ENCODE results near the gene KNOP1.

The KNOP1 gene

DNA sequence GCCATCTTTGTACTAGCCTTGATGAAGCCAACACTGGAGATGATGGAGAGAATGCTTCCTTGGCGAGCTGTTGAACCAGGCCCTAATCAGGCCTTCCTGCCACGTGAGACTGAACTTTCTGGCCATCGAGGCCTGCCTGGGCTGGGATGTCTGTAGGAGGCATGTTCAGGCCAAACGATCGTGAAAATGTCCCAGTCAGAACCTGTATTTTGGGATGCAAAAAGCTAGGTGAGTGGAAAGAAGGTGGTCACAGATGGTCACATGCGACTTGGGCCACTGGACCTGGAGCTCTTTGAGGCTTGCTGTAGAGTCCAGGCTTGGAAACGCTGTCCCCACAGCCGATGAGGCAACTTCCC is 12.9 kb downstream of the KNOP1 start:
- H3K9me3 ChIP-seq (ENCODE audit: control insufficient read depth, insufficient read depth, low read length), result no peaks in the 10 kb centered on the region
- H3K9ac ChIP-seq (ENCODE audit: low read depth, low read length), result no peak overlapping the region
- H3K27ac ChIP-seq (ENCODE audit: low read depth, low read length), result no peak overlapping the region
- H3K36me3 ChIP-seq (ENCODE audit: control insufficient read depth, insufficient read depth, low read length), result peaks cover 87% of the 10 kb centered on the region
- peaks cover 23% of the 10 kb centered on the region for H3K4me1 ChIP-seq (ENCODE audit: control insufficient read depth, insufficient read depth, low read length)
- no peaks in the 10 kb centered on the region for H3K27me3 ChIP-seq (ENCODE audit: control insufficient read depth, insufficient read depth, low read length)
- no peak overlapping the region for H3K4me3 ChIP-seq (ENCODE audit: low read depth, low read length)

DNA sequence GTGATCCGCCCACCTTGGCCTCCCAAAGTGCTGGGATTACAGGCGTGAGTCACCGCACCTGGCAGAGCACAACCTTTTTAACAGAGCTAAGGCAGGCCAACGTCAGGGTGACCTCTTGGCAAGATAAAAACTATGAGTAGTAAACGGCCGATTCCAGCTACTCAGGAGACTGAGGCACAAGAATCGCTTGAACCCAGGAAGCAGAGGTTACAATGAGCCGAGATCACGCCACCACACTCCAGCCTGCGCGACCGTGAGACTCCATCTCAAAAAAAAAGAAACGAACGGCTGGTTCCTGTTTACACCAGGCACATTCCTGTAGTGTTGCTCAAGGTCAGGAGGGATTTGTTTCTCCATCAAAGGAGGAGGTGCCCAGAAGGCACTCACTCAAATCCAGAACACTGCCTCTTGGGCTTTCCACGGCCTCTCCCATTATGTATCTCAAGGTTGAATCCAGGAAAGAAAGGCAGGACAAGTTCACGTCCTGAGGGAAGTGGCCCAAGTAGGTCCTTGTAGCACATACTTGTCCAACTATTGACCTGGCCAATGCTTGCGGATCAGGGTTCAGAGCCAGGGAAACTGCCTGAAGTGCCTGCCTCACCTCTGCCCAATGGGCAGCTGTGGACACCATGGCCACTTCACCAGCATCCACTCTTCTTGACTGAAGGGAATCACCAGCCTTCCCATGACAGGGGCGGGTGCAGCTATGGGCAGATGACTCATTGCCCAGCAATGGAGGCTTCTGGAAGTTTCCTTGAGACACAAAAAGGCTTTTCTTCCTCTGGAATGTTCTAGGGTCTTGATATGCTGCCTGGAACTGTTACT is 13.5 kb downstream of the KNOP1 start:
- Histone ChIP-seq H3K9ac (ENCODE audit: low read depth, low read length) (no peak overlapping the region), H3K27ac (ENCODE audit: low read depth, low read length) (no peak overlapping the region), H3K4me3 (ENCODE audit: low read depth, low read length) (no peak overlapping the region), H3K36me3 (ENCODE audit: control insufficient read depth, insufficient read depth, low read length) (peaks cover 87% of the 10 kb centered on the region), H3K9me3 (ENCODE audit: control insufficient read depth, insufficient read depth, low read length) (no peaks in the 10 kb centered on the region), H3K4me1 (ENCODE audit: control insufficient read depth, insufficient read depth, low read length) (peaks cover 17% of the 10 kb centered on the region), H3K27me3 (ENCODE audit: control insufficient read depth, insufficient read depth, low read length) (no peaks in the 10 kb centered on the region)

DNA sequence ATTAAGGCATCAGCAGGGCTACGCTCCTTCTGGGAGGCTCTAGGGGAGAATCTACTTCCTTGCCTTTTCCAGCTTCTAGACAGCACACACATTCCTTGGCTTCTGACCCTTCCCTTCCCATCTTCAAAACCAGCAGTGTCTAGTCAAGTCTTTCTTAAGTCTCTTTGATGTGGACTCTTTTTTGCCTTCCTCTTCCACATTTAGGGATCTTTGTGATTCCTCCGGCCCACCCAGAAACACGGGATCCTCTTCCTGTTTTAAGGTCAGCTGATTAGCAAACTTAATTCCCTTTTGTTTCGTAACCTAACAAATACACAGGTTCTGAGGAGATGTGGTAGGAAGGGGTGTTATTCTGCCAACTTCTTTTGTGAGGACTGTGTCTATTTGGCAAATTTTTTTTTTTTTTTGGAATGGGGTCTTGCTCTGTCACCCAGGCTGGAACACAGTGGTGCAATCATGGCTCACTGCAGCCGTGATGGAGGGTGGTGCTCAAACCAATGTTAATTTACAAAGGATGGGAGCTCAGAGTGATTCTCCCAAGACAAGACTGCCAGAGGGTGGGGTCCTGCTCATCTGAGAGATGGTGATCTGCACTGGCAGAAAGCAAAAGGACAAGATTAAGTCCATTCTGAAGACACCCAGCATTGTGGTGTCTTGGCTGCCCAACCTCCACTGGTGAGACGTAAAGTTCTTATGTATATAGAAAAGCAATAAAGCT is 14.7 kb downstream of the KNOP1 start:
- no peaks in the 10 kb centered on the region for H3K9me3 ChIP-seq (ENCODE audit: control insufficient read depth, insufficient read depth, low read length)
- no peak overlapping the region for H3K4me3 ChIP-seq (ENCODE audit: low read depth, low read length)
- H3K36me3 ChIP-seq (ENCODE audit: control insufficient read depth, insufficient read depth, low read length), result peaks cover 87% of the 10 kb centered on the region
- no peaks in the 10 kb centered on the region for H3K27me3 ChIP-seq (ENCODE audit: control insufficient read depth, insufficient read depth, low read length)
- H3K27ac ChIP-seq (ENCODE audit: low read depth, low read length), result no peak overlapping the region
- peaks cover 5% of the 10 kb centered on the region for H3K4me1 ChIP-seq (ENCODE audit: control insufficient read depth, insufficient read depth, low read length)
- H3K9ac ChIP-seq (ENCODE audit: low read depth, low read length), result no peak overlapping the region

DNA sequence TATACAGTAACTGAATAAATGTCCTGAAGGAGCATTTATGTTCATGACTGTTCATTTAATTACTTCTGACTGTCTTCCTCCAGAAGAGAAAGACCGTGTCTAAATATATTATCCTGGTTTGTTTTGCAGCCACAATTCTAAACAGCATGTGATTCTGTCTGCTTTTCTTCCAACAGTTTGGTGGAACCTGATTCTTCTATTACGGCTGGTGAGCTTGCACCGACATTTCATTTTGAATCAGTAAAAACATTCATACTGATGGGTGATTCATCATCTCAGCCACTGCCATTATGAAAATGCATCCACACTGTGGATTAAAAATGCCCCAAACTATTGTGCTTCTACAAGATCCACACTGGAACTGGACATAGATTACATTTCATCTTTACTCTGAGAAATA is 16.9 kb downstream of the KNOP1 start:
- H3K9ac ChIP-seq (ENCODE audit: low read depth, low read length), result no peak overlapping the region
- H3K4me3 ChIP-seq (ENCODE audit: low read depth, low read length), result no peak overlapping the region
- no peak overlapping the region for H3K27ac ChIP-seq (ENCODE audit: low read depth, low read length)
- no peaks in the 10 kb centered on the region for H3K4me1 ChIP-seq (ENCODE audit: control insufficient read depth, insufficient read depth, low read length)
- no peaks in the 10 kb centered on the region for H3K27me3 ChIP-seq (ENCODE audit: control insufficient read depth, insufficient read depth, low read length)
- H3K9me3 ChIP-seq (ENCODE audit: control insufficient read depth, insufficient read depth, low read length), result no peaks in the 10 kb centered on the region
- H3K36me3 ChIP-seq (ENCODE audit: control insufficient read depth, insufficient read depth, low read length), result peaks cover 82% of the 10 kb centered on the region

DNA sequence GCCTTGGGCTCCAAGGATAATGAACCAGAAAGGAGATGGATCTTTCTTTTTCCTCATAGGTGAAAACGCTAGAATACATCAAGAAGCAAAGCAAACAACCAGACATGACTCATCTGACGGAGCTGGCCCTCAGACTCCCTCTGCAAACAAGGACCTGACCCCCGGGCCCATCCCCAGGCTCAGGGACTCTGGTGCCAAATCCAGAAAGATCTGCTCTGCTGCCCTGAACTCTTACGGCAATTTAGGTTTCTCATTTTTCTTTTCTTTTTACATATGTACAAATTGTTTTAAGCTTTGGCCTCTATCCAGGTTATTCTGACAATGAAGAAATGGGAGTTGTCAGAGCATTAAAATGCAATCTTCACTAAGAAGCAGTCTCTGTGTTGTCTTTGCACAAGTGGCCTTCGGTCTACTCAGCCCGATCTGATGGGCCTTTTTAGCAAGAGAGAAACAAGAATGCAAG is 17.7 kb downstream of the KNOP1 start:
- no peaks in the 10 kb centered on the region for H3K4me1 ChIP-seq (ENCODE audit: control insufficient read depth, insufficient read depth, low read length)
- H3K36me3 ChIP-seq (ENCODE audit: control insufficient read depth, insufficient read depth, low read length), result peaks cover 75% of the 10 kb centered on the region
- no peak overlapping the region for H3K27ac ChIP-seq (ENCODE audit: low read depth, low read length)
- no peaks in the 10 kb centered on the region for H3K9me3 ChIP-seq (ENCODE audit: control insufficient read depth, insufficient read depth, low read length)
- H3K9ac ChIP-seq (ENCODE audit: low read depth, low read length), result no peak overlapping the region
- no peaks in the 10 kb centered on the region for H3K27me3 ChIP-seq (ENCODE audit: control insufficient read depth, insufficient read depth, low read length)
- no peak overlapping the region for H3K4me3 ChIP-seq (ENCODE audit: low read depth, low read length)

DNA sequence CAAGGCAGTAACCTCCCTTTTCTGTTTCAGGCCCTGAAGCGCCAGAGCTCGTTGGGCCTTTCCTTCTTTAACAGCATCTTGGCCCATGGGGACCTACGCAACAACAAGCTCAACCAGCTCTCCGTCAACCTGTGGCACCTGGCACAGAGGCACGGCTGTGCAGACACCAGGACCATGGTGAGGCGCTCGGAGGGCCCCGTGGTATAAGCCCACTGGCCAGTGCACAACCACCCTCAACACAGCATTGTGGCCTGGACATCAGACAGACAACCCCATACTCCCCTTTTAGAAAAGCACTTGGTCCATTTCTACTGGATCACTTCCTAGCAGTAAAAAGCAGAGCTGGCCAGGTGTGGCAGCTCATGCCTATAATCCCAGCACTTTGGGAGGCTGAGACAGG is 18.6 kb downstream of the KNOP1 start:
- Histone ChIP-seq H3K9ac (ENCODE audit: low read depth, low read length) (no peak overlapping the region), H3K4me1 (ENCODE audit: control insufficient read depth, insufficient read depth, low read length) (no peaks in the 10 kb centered on the region), H3K36me3 (ENCODE audit: control insufficient read depth, insufficient read depth, low read length) (peaks cover 71% of the 10 kb centered on the region)

DNA sequence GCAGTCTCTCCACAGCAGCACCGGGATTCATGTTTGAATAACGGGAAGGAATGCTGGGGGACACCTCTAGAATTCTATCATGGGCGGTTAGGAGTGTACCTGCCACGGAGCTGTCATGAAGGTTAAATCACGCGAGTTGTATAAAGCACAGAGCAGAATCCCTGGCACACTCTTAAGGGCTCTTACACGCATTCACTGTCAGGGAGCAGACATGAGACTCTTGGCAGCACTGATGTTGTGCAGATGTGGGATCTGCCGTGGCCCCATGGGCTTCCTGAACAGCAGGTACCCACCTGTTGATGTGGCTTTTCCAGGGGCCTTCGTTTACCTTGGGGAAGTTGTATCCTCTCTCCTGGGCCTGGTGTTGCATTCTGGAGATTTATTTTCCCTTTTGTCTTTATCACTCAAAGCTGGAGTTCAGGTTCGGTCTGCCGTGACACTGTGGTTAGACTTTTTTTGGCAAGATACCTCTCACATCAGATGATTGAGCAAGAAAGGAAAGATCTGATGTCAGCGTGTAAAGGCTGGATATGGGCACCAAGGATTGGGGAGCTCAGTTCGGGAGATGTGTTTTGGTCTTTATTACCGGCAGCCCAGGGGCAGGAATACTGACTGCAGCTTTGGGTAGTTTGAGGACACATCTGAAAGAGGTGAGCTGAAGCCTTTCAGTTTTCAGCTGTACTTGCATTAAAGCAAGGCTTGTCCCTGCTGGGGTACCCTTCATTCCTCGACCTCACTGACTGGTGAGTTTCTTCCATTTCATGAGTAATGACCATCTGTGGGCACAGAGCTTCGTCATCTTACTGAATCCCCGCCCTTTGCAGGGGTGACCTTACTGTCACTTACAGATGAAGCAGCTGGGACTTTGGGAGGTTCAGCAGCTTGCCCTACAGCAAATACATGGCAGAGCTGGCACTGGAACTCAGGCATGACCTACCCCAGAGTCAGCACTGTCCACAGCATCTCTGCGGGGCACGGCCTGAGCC is 19.3 kb downstream of the KNOP1 start:
- Histone ChIP-seq H3K4me3 (ENCODE audit: low read depth, low read length) (no peak overlapping the region), H3K9me3 (ENCODE audit: control insufficient read depth, insufficient read depth, low read length) (no peaks in the 10 kb centered on the region), H3K27ac (ENCODE audit: low read depth, low read length) (no peak overlapping the region), H3K9ac (ENCODE audit: low read depth, low read length) (no peak overlapping the region), H3K27me3 (ENCODE audit: control insufficient read depth, insufficient read depth, low read length) (no peaks in the 10 kb centered on the region), H3K4me1 (ENCODE audit: control insufficient read depth, insufficient read depth, low read length) (no peaks in the 10 kb centered on the region), H3K36me3 (ENCODE audit: control insufficient read depth, insufficient read depth, low read length) (peaks cover 64% of the 10 kb centered on the region)

More for the DNA sequence above, 18.6 kb downstream of the KNOP1 start:
- no peak overlapping the region for H3K4me3 ChIP-seq (ENCODE audit: low read depth, low read length)
- no peaks in the 10 kb centered on the region for H3K9me3 ChIP-seq (ENCODE audit: control insufficient read depth, insufficient read depth, low read length)
- H3K27ac ChIP-seq (ENCODE audit: low read depth, low read length), result no peak overlapping the region
- H3K27me3 ChIP-seq (ENCODE audit: control insufficient read depth, insufficient read depth, low read length), result no peaks in the 10 kb centered on the region

DNA sequence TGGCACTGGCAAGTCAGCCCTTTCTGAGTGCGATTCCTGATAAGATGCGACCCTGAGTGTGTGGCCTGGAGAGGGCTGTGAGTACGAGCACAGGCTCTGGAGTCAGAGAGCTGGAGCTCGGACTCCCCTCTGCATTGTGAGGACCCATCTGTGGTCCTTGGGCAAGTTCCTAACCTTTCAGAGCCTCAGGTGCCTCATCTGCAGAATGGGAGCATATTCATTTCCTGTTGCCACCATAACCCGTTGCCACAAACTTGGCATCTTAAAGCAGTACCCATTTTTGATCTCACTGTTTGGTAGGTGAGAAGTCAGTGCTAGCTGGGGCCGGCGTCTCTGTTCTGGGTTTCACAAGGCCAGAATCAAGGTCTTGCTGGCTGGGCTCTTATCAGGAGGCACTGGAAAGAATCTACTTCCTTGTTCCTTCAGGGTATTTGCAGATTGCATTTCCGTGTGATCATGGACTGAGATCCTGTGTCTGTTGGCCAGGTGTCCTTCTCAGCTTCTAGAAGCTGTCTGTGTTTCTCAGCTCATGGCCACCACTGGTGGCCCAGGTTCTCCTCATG is 20.2 kb downstream of the KNOP1 start:
- Histone ChIP-seq H3K4me1 (ENCODE audit: control insufficient read depth, insufficient read depth, low read length) (no peaks in the 10 kb centered on the region), H3K27ac (ENCODE audit: low read depth, low read length) (no peak overlapping the region), H3K9ac (ENCODE audit: low read depth, low read length) (no peak overlapping the region), H3K4me3 (ENCODE audit: low read depth, low read length) (no peak overlapping the region), H3K36me3 (ENCODE audit: control insufficient read depth, insufficient read depth, low read length) (peaks cover 59% of the 10 kb centered on the region), H3K27me3 (ENCODE audit: control insufficient read depth, insufficient read depth, low read length) (no peaks in the 10 kb centered on the region), H3K9me3 (ENCODE audit: control insufficient read depth, insufficient read depth, low read length) (no peaks in the 10 kb centered on the region)

DNA sequence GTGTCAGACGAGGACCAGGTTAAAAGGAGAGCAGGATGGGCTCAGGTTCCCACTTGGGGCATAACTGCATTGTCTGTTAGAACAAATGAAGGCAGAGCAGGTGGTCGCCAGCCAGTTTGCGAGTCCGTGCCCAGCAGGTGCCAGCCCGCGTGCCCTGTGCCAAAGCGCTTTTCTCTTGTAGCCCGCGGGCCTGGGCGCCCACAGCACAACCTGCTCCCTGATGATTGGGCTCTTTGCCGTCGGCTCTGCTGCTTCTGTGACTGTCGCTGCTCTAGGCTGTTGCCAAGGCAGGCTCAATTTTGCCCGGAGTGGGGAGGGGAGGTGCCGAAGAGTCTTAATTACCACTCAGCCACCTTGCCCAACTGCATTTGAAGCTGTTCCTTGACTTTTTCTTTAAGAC is 21.1 kb downstream of the KNOP1 start:
- no peak overlapping the region for H3K4me3 ChIP-seq (ENCODE audit: low read depth, low read length)
- H3K4me1 ChIP-seq (ENCODE audit: control insufficient read depth, insufficient read depth, low read length), result no peaks in the 10 kb centered on the region
- H3K36me3 ChIP-seq (ENCODE audit: control insufficient read depth, insufficient read depth, low read length), result peaks cover 57% of the 10 kb centered on the region
- H3K9me3 ChIP-seq (ENCODE audit: control insufficient read depth, insufficient read depth, low read length), result no peaks in the 10 kb centered on the region
- H3K9ac ChIP-seq (ENCODE audit: low read depth, low read length), result no peak overlapping the region
- no peaks in the 10 kb centered on the region for H3K27me3 ChIP-seq (ENCODE audit: control insufficient read depth, insufficient read depth, low read length)
- H3K27ac ChIP-seq (ENCODE audit: low read depth, low read length), result no peak overlapping the region

DNA sequence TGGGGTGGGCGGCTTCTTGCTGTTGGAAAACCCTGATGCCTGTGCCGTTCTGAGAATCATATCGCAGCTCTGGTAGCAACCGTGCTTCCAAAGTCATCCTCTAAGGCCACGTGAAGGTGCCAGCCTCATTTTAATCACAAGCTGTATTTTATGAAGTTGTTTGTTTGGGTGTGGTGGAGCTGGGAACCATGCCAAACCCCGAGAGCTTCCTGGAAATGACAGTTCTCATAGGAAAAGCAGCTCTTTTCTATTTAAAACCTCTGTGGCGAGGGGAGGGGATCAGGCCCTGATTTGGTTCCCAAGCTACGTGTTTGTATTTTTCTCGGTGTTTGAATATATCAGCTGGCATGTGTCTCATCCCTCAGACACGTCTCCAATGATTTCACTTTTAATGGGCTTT is 21.7 kb downstream of the KNOP1 start:
- Histone ChIP-seq H3K4me1 (ENCODE audit: control insufficient read depth, insufficient read depth, low read length) (no peaks in the 10 kb centered on the region), H3K4me3 (ENCODE audit: low read depth, low read length) (no peak overlapping the region), H3K9ac (ENCODE audit: low read depth, low read length) (no peak overlapping the region)

More for the DNA sequence above, 21.7 kb downstream of the KNOP1 start:
- H3K27ac ChIP-seq (ENCODE audit: low read depth, low read length), result no peak overlapping the region
- H3K27me3 ChIP-seq (ENCODE audit: control insufficient read depth, insufficient read depth, low read length), result no peaks in the 10 kb centered on the region
- H3K36me3 ChIP-seq (ENCODE audit: control insufficient read depth, insufficient read depth, low read length), result peaks cover 63% of the 10 kb centered on the region
- H3K9me3 ChIP-seq (ENCODE audit: control insufficient read depth, insufficient read depth, low read length), result no peaks in the 10 kb centered on the region

Measured in HUES48 (cell line).